Measurements from ENCODE around the gene CRIP2. TPM values are rescaled to one million over a fixed set of nuclear protein-coding genes. Genes with fewer than 3 reads are reported as not detected.

The CRIP2 gene
- total RNA-seq: under 1 TPM; 0.16 to 0.41 TPM

- Mint-ChIP-seq H3K27ac (no peak within 1 kb of the TSS), H3K4me3 (peak within 1 kb of the TSS; percentile 42), H3K9me3 (peaks cover 3% of the 10 kb centered on the region), H3K36me3 (no peaks in the 10 kb centered on the region), H3K4me1 (peaks cover 6% of the 10 kb centered on the region), H3K27me3 (peaks cover 28% of the 10 kb centered on the region)
- peak; percentile 57 for DNase-seq
Observed at GRCh38 chr14:105474483-105475268, at the start of gene CRIP2. Gene CRIP2, plus strand, starts transcription at chr14:105474821. Its CDS starts 42 bp downstream, at chr14:105474863.

GRCh38 chr14:105424861-105425260 is 49.8 kb upstream of the CRIP2 start:
- no peaks in the 10 kb centered on the region for H3K27me3 Mint-ChIP-seq

GRCh38 chr14:105425823-105426247 is 48.8 kb upstream of the CRIP2 start:
- H3K36me3 Mint-ChIP-seq: peaks cover 76% of the 10 kb centered on the region
- no peak overlapping the region for H3K4me3 Mint-ChIP-seq
- H3K4me1 Mint-ChIP-seq: peaks cover 21% of the 10 kb centered on the region
- H3K9me3 Mint-ChIP-seq: peaks cover 2% of the 10 kb centered on the region
- DNase-seq: no peak
- H3K27me3 Mint-ChIP-seq: no peaks in the 10 kb centered on the region
- H3K27ac Mint-ChIP-seq: no peak overlapping the region

More at GRCh38 chr14:105424861-105425260, 49.8 kb upstream of the CRIP2 start:
- no peak overlapping the region for H3K27ac Mint-ChIP-seq
- H3K9me3 Mint-ChIP-seq: no peaks in the 10 kb centered on the region
- no peak for DNase-seq
- H3K36me3 Mint-ChIP-seq: peaks cover 68% of the 10 kb centered on the region
- H3K4me1 Mint-ChIP-seq: peaks cover 22% of the 10 kb centered on the region
- no peak overlapping the region for H3K4me3 Mint-ChIP-seq

- peaks cover 75% of the 10 kb centered on the region for H3K36me3 Mint-ChIP-seq
- H3K27me3 Mint-ChIP-seq: no peaks in the 10 kb centered on the region
- DNase-seq: no peak
- peaks cover 2% of the 10 kb centered on the region for H3K9me3 Mint-ChIP-seq
- H3K27ac Mint-ChIP-seq: peak overlapping the region; percentile 42
- no peak overlapping the region for H3K4me3 Mint-ChIP-seq
- H3K4me1 Mint-ChIP-seq: peaks cover 21% of the 10 kb centered on the region
Observed at GRCh38 chr14:105426416-105427130, 48.0 kb upstream of the CRIP2 start.

- peaks cover 2% of the 10 kb centered on the region for H3K9me3 Mint-ChIP-seq
- no peaks in the 10 kb centered on the region for H3K27me3 Mint-ChIP-seq
- peaks cover 67% of the 10 kb centered on the region for H3K36me3 Mint-ChIP-seq
- H3K4me3 Mint-ChIP-seq: no peak overlapping the region
- no peak for DNase-seq
- no peak overlapping the region for H3K27ac Mint-ChIP-seq
- H3K4me1 Mint-ChIP-seq: peaks cover 14% of the 10 kb centered on the region
Observed at GRCh38 chr14:105427412-105427811, 47.2 kb upstream of the CRIP2 start.

GRCh38 chr14:105427936-105428485 is 46.6 kb upstream of the CRIP2 start:
- Mint-ChIP-seq H3K4me3 (no peak overlapping the region), H3K4me1 (peaks cover 14% of the 10 kb centered on the region), H3K27me3 (no peaks in the 10 kb centered on the region), H3K9me3 (peaks cover 2% of the 10 kb centered on the region), H3K27ac (no peak overlapping the region), H3K36me3 (peaks cover 66% of the 10 kb centered on the region)
- DNase-seq: no peak

- no peak overlapping the region for H3K4me3 Mint-ChIP-seq
Observed at GRCh38 chr14:105430042-105430441, 44.6 kb upstream of the CRIP2 start.

GRCh38 chr14:105430565-105430964 is 44.1 kb upstream of the CRIP2 start:
- Mint-ChIP-seq H3K4me3 (no peak overlapping the region), H3K4me1 (peaks cover 18% of the 10 kb centered on the region), H3K27ac (no peak overlapping the region), H3K27me3 (no peaks in the 10 kb centered on the region), H3K9me3 (peaks cover 2% of the 10 kb centered on the region), H3K36me3 (peaks cover 67% of the 10 kb centered on the region)
- no peak for DNase-seq

More at GRCh38 chr14:105430042-105430441, 44.6 kb upstream of the CRIP2 start:
- no peak for DNase-seq
- no peaks in the 10 kb centered on the region for H3K27me3 Mint-ChIP-seq
- H3K27ac Mint-ChIP-seq: no peak overlapping the region
- H3K4me1 Mint-ChIP-seq: peaks cover 18% of the 10 kb centered on the region
- peaks cover 2% of the 10 kb centered on the region for H3K9me3 Mint-ChIP-seq
- H3K36me3 Mint-ChIP-seq: peaks cover 70% of the 10 kb centered on the region

GRCh38 chr14:105431256-105431655 is 43.4 kb upstream of the CRIP2 start:
- no peak overlapping the region for H3K27ac Mint-ChIP-seq
- peaks cover 20% of the 10 kb centered on the region for H3K4me1 Mint-ChIP-seq
- H3K27me3 Mint-ChIP-seq: no peaks in the 10 kb centered on the region
- H3K36me3 Mint-ChIP-seq: peaks cover 64% of the 10 kb centered on the region
- no peak for DNase-seq
- no peak overlapping the region for H3K4me3 Mint-ChIP-seq
- peaks cover 2% of the 10 kb centered on the region for H3K9me3 Mint-ChIP-seq

GRCh38 chr14:105432657-105433056 is 42.0 kb upstream of the CRIP2 start:
- Mint-ChIP-seq H3K36me3 (peaks cover 51% of the 10 kb centered on the region), H3K27me3 (no peaks in the 10 kb centered on the region), H3K4me3 (no peak overlapping the region), H3K9me3 (peaks cover 2% of the 10 kb centered on the region), H3K27ac (no peak overlapping the region), H3K4me1 (peaks cover 15% of the 10 kb centered on the region)
- DNase-seq: no peak

- Mint-ChIP-seq H3K36me3 (peaks cover 46% of the 10 kb centered on the region), H3K4me1 (peaks cover 12% of the 10 kb centered on the region), H3K4me3 (no peak overlapping the region), H3K9me3 (peaks cover 2% of the 10 kb centered on the region), H3K27ac (no peak overlapping the region), H3K27me3 (no peaks in the 10 kb centered on the region)
- no peak for DNase-seq
Observed at GRCh38 chr14:105433161-105433605, 41.4 kb upstream of the CRIP2 start.

GRCh38 chr14:105436402-105436801 is 38.2 kb upstream of the CRIP2 start:
- Mint-ChIP-seq H3K9me3 (no peaks in the 10 kb centered on the region), H3K4me3 (no peak overlapping the region), H3K27ac (no peak overlapping the region), H3K4me1 (peaks cover 10% of the 10 kb centered on the region), H3K27me3 (no peaks in the 10 kb centered on the region), H3K36me3 (peaks cover 16% of the 10 kb centered on the region)
- DNase-seq: no peak

GRCh38 chr14:105436891-105437722 is 37.5 kb upstream of the CRIP2 start:
- Mint-ChIP-seq H3K36me3 (peaks cover 17% of the 10 kb centered on the region), H3K4me3 (no peak overlapping the region), H3K27me3 (no peaks in the 10 kb centered on the region), H3K9me3 (no peaks in the 10 kb centered on the region), H3K4me1 (peaks cover 10% of the 10 kb centered on the region), H3K27ac (no peak overlapping the region)
- no peak for DNase-seq

GRCh38 chr14:105437723-105438500 is 36.7 kb upstream of the CRIP2 start:
- H3K27ac Mint-ChIP-seq: no peak overlapping the region
- DNase-seq: no peak
- H3K4me1 Mint-ChIP-seq: peaks cover 9% of the 10 kb centered on the region
- H3K27me3 Mint-ChIP-seq: no peaks in the 10 kb centered on the region
- peaks cover 19% of the 10 kb centered on the region for H3K36me3 Mint-ChIP-seq
- no peak overlapping the region for H3K4me3 Mint-ChIP-seq
- no peaks in the 10 kb centered on the region for H3K9me3 Mint-ChIP-seq
